Measurements from ENCODE around the gene ABCC12.

The ABCC12 gene

GRCh38 chr16:48109475-48109874, 46.3 kb downstream of the ABCC12 start:
- no peak for TF ChIP-seq CTCF (IDR thresholded peaks at IDR 0.05; ENCODE audit: insufficient read depth, low read depth, low read length, missing control alignments)
- H3K4me3 ChIP-seq (ENCODE audit: low read depth, low read length) = no peak overlapping the region
- DNase-seq (ENCODE audit: low read depth) = no peak

DNA sequence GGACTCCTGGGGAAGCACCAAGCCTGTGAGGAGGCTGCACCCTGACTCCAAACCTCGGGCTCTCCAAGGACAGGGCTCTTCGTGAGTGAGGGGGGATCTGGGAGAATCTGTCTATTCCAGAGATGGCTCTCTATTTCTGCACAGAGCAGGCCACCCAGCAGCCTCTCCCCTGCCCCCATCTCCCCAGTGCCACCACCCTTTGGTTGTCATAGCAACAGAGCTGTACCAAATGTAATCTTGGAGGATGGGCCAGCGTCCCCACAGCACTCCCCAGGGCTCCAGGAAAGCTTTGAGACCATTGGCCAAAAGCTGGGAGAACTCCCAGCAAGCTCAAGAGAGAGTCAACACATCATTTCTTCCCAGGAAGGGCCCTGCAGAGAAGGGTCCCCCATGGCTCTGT, 49.3 kb downstream of the ABCC12 start:
- no peak for DNase-seq (ENCODE audit: low read depth)
- no peak for TF ChIP-seq CTCF (IDR thresholded peaks at IDR 0.05; ENCODE audit: insufficient read depth, low read depth, low read length, missing control alignments)
- H3K4me3 ChIP-seq (ENCODE audit: low read depth, low read length) = no peak overlapping the region

Data from GM12865 (cell line).